GM12892 (cell line): ENCODE measurements around the gene FSCN2.
"Not testable (repeated sequence)": the region's sequence is repeated elsewhere in the genome, so short reads cannot be mapped to it uniquely, and the experiment has no call there.

Experiments used
- DNase-seq: peaks from one replicate; pipeline ENCODE4 v3.0.0; 2011; ENCODE audit not compliant: insufficient read length
- FAIRE-seq: peaks from 2 replicates; lab custom pipeline; 2011; peaks lifted over from hg19 to GRCh38; lab: Jason Lieb, UNC
- POLR2A ChIP-seq: IDR thresholded peaks from 2 replicates; pipeline ENCODE4 v1.6.1; 2011; ENCODE audit warnings: low read depth, low read length, control low read depth
- POLR2AphosphoS5 ChIP-seq: IDR thresholded peaks from 2 replicates; pipeline ENCODE4 v1.6.1; 2011; ENCODE audit warnings: low read depth, low read length, control low read depth
- TAF1 ChIP-seq: IDR thresholded peaks from 2 replicates; pipeline ENCODE4 v1.6.1; 2011; ENCODE audit warnings: low read depth, mild to moderate bottlenecking, control low read depth, low read length, borderline replicate concordance

Gene FSCN2

DNA sequence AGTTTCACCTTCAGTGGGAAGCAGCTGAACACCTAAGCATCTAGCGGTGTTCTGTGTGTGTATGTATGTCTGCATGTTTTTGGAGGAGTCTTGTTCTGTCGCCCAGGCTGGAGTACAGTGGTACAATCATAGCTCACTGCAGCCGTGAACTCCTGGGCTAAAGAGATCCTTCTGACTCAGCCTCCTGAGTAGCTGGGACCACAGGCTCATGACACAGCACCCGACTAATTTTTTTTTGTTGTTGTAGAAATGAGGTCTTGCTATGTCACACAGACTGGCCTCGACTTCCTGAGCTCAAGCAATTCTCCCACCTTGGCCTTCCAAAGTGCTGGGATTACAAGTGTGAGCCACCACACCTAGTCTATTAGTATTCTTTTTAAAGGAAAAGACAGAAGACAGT, 54.2 kb downstream of the FSCN2 start:
- DNase-seq (no peak), FAIRE-seq (no peak)
- no peak for TF ChIP-seq POLR2AphosphoS5
- TF ChIP-seq TAF1 = no peak
- no peak for TF ChIP-seq POLR2A

DNA sequence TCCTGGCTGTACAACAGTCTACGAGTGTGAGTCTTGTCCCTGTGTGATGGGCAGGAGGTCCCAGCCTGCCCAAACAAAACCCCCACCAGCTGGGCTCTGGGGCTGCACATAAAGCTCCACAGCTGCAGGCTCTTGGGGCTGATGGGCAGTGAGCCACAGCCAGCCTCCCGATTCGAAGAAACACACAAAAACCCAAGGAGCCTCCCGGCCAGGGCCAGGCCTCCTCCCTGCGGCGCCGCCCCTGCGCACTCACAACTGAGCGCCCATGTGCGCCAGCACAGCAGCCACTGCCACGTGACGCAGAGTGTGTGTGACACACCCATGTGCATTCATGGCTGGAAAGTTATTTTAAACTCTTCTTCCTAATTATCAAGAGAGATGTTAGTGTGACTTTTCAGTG, 54.6 kb downstream of the FSCN2 start:
- DNase-seq (no peak), FAIRE-seq (no peak)

DNA sequence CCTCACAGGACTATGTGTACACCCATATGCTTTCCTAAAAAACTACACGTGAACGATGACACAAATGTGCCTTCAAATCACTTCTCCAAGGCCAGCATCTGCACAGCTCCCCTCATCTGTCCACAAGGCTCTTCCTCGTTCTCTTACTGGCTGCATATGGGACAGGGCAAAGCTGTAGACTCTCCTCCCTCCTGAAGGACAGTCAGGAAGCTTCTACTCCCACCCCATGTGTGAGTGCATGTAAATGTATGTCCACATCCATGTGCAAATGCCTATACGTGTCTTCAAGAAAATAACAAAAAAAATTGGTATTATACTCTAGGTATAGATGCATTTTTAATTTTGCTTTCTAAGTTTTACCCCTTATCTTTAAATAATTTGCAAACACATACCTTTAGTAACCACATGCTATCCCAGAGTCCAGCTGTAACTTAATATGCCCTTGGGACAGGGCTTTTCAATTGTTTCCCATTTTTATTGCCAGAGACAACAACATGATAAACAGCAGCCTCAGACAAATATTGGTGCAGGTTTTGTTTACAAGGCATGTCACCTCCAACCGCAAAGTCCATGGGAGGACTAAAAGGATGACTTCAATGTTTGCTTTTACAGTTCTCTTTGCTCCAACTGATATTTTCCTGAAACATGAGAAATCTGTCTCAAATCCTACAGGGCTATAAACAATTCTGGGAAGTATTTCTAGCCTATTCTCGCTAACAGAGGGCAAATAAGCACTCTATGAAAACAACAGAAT, 55.6 kb downstream of the FSCN2 start:
- FAIRE-seq = no peak
- TF ChIP-seq POLR2A (no peak), TAF1 (no peak)
- no peak for DNase-seq

More for the DNA sequence above, 54.6 kb downstream of the FSCN2 start:
- TF ChIP-seq POLR2A (no peak), TAF1 (no peak), POLR2AphosphoS5 (no peak)

DNA sequence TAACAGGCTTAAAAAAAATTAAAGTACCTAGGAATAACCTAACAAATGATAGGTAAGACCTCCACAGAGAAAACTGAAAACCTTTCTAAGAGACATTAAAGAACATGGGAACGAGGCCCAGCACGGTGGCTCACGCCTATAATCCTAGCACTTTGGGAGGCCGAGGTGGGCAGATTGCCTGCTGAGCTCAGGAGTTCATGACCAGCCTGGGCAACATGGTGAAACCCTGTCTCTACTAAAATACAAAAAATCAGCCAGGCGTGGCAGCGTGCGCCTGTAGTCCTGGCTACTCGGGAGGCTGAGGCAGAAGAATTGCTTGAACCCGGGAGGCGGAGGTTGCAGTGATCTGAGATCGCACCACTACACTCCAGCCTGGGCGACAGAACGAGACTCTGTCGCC, 56.6 kb downstream of the FSCN2 start:
- not testable (repeated sequence) for DNase-seq, FAIRE-seq

DNA sequence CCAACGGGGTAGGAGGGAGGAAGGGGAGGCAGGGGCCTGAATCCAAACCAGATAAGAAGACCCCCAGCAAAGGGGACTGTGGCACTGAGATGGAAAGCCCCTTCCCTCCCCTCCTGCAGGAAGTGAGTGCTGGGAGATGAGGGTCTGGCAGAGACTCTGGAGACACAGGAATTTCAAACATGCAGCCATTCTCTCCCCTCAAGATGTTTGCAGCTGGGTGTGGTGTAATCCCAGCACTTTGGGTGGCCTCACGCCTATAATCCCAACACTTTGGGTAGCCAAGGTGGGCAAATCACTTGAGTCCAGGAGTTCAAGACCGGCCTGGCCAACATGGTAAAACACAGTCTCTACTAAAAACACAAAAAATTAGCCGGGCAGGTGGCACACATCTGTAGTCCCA, 57.9 kb downstream of the FSCN2 start:
- TF ChIP-seq TAF1 (no peak), POLR2AphosphoS5 (no peak), POLR2A (no peak)
- no peak for DNase-seq
- FAIRE-seq = no peak
